NCI-H748 treated with DMSO at 0.1 percent for 48 hours (cell line): ENCODE data around the gene CTDSP1.

Source experiments
- DNase-seq: peaks from one replicate; lab custom pipeline; 2025; lab: John Stamatoyannopoulos, UW

Gene CTDSP1

GRCh38 chr2:218400167-218400929, 680 bp downstream of the CTDSP1 start:
- DNase-seq = no peak

DNA sequence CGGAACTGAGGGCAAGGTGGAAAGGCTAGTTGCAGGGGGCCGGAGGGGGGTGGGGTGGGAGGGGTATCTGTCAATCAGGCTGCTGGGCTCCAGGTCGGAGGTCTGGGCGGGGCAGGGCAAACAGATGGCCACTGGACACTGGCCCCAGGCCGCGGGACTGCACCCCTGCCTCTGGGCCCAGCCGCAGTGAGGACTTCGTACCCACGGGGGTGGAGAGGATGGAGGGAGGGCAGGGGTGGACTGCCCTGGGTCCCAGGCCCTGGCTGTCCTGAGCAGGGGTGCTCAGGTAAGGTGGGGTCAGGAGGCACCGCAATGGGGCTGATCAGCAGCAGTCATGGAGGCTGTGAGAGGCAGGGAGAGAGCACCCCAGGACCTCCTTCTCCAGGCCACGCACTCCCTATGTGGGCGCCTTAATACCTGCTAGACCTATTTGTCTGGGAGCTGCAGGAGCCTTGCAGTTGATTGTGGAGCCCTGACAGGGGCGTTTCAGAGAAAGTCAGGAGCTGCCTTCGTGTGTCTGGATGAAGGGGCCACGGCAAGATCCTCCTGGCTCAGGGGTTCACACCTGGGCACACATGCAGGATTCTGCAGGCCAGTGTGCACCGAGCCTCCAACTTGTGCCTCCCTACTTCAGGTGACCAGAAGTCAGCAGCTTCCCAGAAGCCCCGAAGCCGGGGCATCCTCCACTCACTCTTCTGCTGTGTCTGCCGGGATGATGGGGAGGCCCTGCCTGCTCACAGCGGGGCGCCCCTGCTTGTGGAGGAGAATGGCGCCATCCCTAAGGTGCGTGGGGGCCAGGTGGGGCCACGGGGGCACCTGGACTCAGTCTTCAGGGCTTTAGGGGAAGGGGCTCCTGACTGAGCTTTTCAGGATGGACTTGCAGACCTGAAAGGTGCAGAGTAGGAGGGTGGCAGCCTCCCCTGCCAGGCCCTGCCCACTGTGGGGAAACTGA, 1.5 kb downstream of the CTDSP1 start:
- no peak for DNase-seq

DNA sequence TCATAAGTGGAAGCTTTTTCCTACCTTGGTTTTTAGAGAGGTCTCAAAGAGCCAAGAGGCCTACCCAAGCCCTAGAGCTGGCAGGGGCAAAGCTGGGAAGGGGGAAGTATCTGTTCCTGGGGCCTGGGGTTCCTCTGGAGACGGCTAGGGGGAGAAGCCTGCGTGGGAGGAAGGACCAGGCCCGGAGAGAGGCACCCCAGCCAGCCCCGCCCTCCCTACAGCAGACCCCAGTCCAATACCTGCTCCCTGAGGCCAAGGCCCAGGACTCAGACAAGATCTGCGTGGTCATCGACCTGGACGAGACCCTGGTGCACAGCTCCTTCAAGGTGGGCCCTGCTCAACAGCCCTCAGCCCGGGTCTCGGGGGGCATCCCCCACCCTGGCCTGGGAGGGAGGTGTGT, 2.2 kb downstream of the CTDSP1 start:
- no peak for DNase-seq

DNA sequence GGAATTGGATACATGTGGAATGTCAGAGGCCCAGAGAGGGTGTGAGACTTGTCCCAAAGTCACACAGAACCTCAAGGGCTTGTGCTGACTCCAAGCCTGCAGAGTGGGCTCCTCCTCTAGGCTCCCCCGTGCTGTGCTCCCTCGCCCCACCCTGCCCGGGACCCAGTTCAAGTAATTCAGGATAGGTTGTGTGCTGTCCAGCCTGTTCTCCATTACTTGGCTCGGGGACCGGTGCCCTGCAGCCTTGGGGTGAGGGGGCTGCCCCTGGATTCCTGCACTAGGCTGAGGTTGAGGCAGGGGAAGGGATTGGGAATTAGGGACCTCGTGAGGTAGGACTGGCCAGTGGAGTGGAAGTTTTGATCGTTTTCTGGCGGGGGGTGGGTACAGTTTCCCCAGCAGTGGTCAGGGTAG, 2.8 kb downstream of the CTDSP1 start:
- no peak for DNase-seq

- no peak for DNase-seq
These were observed 3.3 kb downstream of the CTDSP1 start for GRCh38 chr2:218402911-218403411.

DNA sequence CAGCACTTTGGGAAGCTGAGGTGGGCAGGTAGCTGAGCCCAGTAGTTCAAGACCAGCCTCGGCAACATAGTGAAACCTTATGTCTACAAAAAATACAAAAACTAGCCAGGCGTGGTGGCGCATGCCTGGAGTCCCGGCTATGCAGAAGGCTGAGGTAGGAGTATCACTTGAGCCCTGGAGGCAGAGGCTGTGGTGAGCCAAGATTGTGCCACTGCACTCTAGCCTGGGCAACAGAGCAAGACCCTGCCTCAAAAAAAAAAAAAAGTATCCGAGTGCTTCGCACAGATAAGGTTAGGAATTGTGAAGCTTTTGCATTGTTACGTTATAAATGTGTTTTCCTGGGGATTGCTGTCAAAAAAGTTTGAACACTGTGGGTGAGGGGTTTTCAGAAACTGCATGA, 4.1 kb downstream of the CTDSP1 start:
- DNase-seq = no peak

DNA sequence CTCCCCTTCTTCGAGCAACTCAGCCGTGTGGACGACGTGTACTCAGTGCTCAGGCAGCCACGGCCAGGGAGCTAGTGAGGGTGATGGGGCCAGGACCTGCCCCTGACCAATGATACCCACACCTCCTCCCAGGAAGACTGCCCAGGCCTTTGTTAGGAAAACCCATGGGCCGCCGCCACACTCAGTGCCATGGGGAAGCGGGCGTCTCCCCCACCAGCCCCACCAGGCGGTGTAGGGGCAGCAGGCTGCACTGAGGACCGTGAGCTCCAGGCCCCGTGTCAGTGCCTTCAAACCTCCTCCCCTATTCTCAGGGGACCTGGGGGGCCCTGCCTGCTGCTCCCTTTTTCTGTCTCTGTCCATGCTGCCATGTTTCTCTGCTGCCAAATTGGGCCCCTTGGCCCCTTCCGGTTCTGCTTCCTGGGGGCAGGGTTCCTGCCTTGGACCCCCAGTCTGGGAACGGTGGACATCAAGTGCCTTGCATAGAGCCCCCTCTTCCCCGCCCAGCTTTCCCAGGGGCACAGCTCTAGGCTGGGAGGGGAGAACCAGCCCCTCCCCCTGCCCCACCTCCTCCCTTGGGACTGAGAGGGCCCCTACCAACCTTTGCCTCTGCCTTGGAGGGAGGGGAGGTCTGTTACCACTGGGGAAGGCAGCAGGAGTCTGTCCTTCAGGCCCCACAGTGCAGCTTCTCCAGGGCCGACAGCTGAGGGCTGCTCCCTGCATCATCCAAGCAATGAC, 4.8 kb downstream of the CTDSP1 start:
- DNase-seq = no peak

DNA sequence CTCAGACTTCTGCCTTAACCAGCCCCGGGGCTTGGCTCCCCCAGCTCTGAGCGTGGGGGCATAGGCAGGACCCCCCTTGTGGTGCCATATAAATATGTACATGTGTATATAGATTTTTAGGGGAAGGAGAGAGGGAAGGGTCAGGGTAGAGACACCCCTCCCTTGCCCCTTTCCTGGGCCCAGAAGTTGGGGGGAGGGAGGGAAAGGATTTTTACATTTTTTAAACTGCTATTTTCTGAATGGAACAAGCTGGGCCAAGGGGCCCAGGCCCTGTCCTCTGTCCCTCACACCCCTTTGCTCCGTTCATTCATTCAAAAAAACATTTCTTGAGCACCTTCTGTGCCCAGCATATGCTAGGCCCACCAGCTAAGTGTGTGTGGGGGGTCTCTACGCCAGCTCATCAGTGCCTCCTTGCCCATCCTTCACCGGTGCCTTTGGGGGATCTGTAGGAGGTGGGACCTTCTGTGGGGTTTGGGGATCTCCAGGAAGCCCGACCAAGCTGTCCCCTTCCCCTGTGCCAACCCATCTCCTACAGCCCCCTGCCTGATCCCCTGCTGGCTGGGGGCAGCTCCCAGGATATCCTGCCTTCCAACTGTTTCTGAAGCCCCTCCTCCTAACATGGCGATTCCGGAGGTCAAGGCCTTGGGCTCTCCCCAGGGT, 5.5 kb downstream of the CTDSP1 start:
- DNase-seq = no peak

GRCh38 chr2:218405746-218406208, 6.1 kb downstream of the CTDSP1 start:
- no peak for DNase-seq

DNA sequence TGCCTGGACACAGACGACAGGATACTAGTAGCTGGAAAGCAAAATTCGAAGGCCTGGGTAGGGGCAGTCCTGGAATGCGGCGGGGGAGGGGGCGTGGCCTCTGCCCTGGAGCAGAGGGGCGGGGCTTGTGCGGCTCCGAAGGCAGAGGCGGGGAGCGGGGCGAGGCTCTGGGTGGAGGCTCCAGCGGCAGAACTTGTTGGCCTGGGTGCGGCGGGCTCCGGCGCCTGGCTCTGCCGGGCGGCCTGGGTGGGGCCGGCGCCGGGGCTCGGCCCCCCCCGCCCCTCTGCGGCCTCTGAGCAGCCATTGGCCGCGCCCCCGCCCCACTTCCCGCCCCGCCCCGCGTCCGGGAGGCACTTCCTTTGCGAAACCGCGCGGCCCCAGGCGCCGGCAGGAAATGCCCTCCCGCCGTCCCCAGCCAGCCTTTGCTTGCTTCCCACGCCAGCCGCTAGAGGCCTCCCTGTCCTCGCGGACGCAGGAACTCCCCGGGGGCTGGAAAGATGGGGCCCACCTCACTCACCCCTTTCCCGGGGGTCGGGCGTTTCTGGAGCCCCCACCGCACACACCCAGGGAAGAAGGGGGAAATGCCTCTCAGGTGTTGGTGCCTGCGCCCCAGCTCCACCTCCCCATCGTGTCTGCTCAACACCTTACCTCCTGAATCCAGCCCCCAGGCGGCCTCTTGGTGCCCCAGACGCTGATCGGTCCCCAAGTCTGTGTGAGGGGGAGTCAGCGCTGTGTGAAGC, 6.7 kb downstream of the CTDSP1 start:
- DNase-seq = peak; percentile 95

DNA sequence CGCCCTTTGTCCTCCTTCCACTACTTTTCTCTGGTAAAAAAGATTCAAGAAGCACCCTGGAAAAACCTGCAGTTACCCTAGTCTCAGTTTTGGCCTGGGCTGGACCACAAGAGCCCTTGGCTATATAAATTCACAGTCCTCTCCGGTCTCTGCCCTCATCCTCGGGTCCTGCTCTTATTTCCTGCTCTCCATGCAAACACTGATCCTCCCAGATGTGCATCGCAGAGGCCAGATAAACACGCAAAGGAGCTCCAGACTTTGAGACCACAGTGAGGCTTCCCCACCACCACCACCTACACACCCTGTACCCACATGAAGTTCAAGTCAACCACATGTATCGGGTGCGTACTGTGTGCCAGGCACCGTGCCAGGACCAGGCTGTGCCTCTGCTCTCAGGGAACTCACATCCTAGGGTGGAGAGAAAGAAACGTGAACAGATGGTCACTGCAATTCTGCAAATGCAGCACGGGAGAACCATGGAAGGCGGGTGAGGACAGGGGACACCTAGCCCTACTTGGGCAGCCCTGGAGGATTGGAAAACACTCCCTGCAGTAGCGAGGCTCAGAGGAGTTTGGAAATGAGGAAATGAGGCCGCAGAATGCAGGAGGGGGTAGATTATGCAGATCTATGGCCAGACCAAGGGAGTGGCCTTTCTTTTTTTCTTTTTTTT, 7.4 kb downstream of the CTDSP1 start:
- DNase-seq = peak; percentile 41

- no peak for DNase-seq
These were observed 8.0 kb downstream of the CTDSP1 start for GRCh38 chr2:218407717-218408116.

DNA sequence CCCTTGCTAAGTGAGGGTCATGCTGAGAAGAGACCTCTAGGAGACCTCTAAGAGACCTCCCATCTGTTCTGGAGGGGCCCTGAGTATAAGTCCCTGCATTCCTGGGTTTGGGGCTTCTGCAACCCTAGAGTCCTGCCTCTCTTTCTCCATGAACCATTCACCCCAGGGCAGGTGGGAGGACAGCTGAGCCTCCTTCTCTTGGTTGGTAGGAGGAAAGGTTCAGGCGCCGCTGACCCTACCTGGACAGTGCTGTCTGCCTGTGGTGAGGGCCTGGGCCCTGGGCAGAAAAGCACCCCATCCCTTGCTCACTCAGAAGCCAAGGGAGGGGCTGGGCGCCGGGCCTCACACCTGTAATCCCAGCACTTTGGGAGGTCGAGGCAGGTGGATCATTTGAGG, 18.7 kb downstream of the CTDSP1 start:
- DNase-seq = no peak

- no peak for DNase-seq
These were observed 19.2 kb downstream of the CTDSP1 start, which contains the start of gene VIL1 for GRCh38 chr2:218418717-218419458. VIL1 (plus strand) TSS chr2:218419123; CDS start chr2:218423779, 4,656 bp downstream.

DNA sequence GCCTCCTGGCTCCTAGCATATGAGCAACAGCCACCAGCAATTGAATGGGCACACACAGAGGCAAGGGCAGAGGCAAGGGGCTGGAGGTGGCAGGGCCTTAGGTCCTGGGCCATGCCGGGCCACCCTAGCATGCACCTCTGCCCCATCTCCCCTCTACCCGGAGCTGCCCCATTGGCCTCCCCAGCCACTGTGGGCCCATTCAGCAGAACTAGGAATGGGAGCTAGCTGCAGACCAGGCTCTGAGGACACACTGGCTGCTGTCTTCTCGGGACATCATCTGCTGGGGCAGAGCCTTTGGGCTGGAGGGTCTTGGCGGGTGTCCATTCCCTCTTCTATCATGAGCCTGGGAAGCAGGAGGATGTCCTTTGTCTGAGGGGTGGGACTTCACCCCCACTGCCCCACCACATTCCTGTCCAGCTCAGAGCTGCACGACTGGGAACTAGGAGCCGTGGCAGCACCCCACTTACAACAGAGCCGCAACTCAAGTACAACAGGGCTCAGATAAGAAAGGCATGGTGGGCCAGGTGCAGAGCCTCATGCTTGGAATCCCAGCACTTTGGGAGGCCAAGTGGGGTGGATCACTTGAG, 20.1 kb downstream of the CTDSP1 start:
- DNase-seq = no peak

DNA sequence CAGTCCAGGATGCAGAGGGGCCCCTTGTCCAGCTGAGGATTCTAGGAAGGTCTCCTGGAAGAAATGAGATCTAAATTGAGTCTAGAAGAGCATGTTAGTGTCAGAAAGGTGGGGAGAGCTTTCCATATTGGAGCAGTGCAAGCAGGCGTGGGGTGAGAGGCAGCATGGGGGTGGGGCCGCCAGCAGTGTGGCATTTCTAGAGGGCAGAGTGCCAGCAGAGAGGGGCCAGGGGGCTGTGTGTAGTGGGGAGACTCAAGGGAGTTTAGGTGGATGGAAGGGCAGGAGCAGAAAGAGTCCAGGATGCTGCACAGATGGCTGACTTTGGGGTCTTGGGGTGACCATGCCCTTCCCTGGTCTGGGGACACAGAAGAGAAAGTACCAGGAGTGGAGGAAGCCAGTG, 21.4 kb downstream of the CTDSP1 start:
- no peak for DNase-seq

DNA sequence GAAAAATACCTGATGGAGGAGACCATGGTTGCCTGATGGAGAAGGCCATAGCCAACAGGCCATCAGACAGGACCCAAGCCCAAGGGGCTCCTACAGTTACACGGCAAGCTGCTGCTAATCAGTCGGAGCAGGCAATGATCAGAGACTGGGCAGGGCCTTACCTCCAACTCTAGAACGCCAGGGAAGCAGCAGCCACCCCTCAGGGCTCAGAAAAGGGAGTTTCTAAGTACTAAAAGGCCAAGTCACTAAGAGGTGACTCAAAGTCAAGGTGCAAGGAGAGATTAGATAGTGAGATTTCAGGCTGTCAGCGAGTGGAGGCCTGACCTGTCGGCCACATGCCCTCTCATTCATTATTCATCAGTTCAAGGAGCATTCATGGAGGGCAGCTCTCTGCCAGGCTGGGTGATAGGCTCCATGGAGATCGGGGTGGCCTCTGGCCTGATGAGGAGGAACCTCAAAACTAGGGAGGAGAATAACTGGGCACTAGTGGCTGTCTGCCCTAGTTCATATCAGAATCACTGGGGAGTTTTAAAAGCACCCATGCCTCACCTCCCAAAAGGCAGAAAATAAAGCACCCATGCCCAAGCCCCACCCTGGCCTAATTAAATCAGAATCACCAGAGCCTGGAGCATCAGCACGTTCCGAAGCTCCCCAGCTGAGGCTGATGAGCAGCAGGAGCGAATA, 22.9 kb downstream of the CTDSP1 start:
- no peak for DNase-seq

DNA sequence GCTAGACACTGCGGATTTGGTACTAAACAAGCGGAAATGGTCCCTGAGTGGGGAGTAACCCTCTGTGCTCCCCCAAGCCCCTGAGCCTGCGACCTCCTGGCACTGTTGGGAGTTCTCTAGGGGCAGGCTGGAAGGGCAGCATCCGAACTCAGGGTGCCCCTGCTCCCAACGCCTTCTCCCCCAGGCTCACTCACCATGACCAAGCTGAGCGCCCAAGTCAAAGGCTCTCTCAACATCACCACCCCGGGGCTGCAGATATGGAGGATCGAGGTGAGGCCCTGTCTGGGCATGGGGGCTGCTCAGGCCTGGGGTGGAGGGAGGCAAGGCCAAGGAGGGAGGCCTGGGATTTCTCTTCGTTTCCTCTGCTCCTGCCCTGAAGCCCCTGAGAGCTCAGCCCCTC, 23.9 kb downstream of the CTDSP1 start:
- DNase-seq = no peak

DNA sequence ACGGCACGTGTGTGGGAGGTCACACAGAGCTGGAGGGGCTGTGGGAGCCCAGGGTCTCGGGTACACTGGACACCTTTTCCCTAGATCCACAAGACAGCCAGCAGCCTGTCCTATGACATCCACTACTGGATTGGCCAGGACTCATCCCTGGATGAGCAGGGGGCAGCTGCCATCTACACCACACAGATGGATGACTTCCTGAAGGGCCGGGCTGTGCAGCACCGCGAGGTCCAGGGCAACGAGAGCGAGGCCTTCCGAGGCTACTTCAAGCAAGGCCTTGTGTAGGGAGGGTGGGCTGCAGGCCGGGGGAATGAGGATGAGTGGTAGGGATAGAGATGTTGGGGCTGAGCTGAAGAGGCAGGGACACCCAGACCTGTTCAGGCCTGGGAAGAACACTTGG, 25.9 kb downstream of the CTDSP1 start:
- DNase-seq = no peak
